Keratinocyte (primary cell): ENCODE measurements around the gene RAB4A. TPM values are rescaled to one million over a fixed set of nuclear protein-coding genes. Genes with fewer than 3 reads are reported as not detected.

Experiments
- DNase-seq: peaks from one replicate; pipeline ENCODE4 v3.0.0-alpha.2; 2011; ENCODE audit warnings: low read depth, missing footprints, low spot score
- FAIRE-seq: peaks from 2 replicates; lab custom pipeline; 2011; peaks lifted over from hg19 to GRCh38; lab: Jason Lieb, UNC
- H2AFZ ChIP-seq: 2 replicates; pipeline ENCODE4 v1.6.0; 2012; ENCODE audit warnings: low read length, control low read depth, inconsistent platforms; ENCODE audit not compliant: control insufficient read depth
- H3K27ac ChIP-seq: 2 replicates; pipeline ENCODE4 v1.5.1; 2011; ENCODE audit warnings: low read length; ENCODE audit not compliant: control insufficient read depth, insufficient read depth
- H3K27me3 ChIP-seq: 3 replicates; pipeline ENCODE4 v1.6.0; 2011; ENCODE audit warnings: low read length; ENCODE audit not compliant: control insufficient read depth, insufficient read depth; ENCODE audit errors: extremely low read depth
- H3K36me3 ChIP-seq, 2 experiments: 2 replicates in 1 of 2; 3 replicates in 1 of 2; pipeline ENCODE4 v1.5.1; 2011; ENCODE audit warnings: low read length in 2 of 2, mild to moderate bottlenecking in 1 of 2; ENCODE audit not compliant: control insufficient read depth in 2 of 2, insufficient read depth in 2 of 2; ENCODE audit errors: extremely low read depth in 1 of 2
- H3K4me1 ChIP-seq: 3 replicates; pipeline ENCODE4 v1.5.1; 2011; ENCODE audit warnings: low read length; ENCODE audit not compliant: control insufficient read depth, insufficient read depth; ENCODE audit errors: extremely low read depth
- H3K4me2 ChIP-seq: 3 replicates; pipeline ENCODE4 v1.6.0; 2011; ENCODE audit warnings: low read depth, low read length; ENCODE audit not compliant: control insufficient read depth, insufficient read depth; ENCODE audit errors: extremely low read depth
- H3K4me3 ChIP-seq, 3 experiments: fragments of 200-600 bp in 1 of 3; sonication (generic) in 1 of 3; 2 replicates in 2 of 3; 3 replicates in 1 of 3; pipeline ENCODE4 v1.5.1; 2011 to 2016; ENCODE audit warnings: low read length in 3 of 3, mild to moderate bottlenecking in 3 of 3, control low read depth in 2 of 3, inconsistent platforms in 1 of 3, low read depth in 1 of 3, mixed read lengths in 1 of 3, mixed run types in 1 of 3, moderate library complexity in 1 of 3; ENCODE audit not compliant: control insufficient read depth in 2 of 3, insufficient read depth in 2 of 3; ENCODE audit errors: extremely low read depth in 1 of 3
- H3K79me2 ChIP-seq: 2 replicates; pipeline ENCODE4 v1.6.0; 2012; ENCODE audit warnings: low read length; ENCODE audit not compliant: control insufficient read depth, insufficient read depth
- H3K9ac ChIP-seq: 3 replicates; pipeline ENCODE4 v1.6.0; 2011; ENCODE audit warnings: low read length; ENCODE audit not compliant: control insufficient read depth, insufficient read depth; ENCODE audit errors: extremely low read depth
- H3K9me1 ChIP-seq: 3 replicates; pipeline ENCODE4 v1.6.0; 2011; ENCODE audit warnings: low read length; ENCODE audit not compliant: control insufficient read depth, insufficient read depth; ENCODE audit errors: extremely low read depth
- H3K9me3 ChIP-seq: 2 replicates; pipeline ENCODE4 v1.5.1; 2012; ENCODE audit warnings: low read depth, low read length; ENCODE audit not compliant: control insufficient read depth
- H4K20me1 ChIP-seq: 3 replicates; pipeline ENCODE4 v1.6.0; 2011; ENCODE audit warnings: low read length; ENCODE audit not compliant: control insufficient read depth, insufficient read depth; ENCODE audit errors: extremely low read depth
- EZH2 ChIP-seq: IDR thresholded peaks from one replicate; pipeline ENCODE4 v1.6.1; 2012; ENCODE audit warnings: inconsistent platforms, mild to moderate bottlenecking, low read length, moderate library complexity
- dilution Hi-C: fragments of 300-500 bp; cut with MboI; formaldehyde crosslinking; loops from one replicate; pipeline ENCODE4 v1.7.0; 2020; ENCODE audit warnings: low sequenced_read_pairs; ENCODE audit not compliant: extremely low pct_ligation_motif_present
- polyA plus RNA-seq, 5 experiments: library from polyadenylated mRNA; depleted of rRNA in 3 of 5; stranded (reverse) in 3 of 5; stranded (forward) in 1 of 5; unstranded in 1 of 5; fragments of >200 nt; gene quantifications; 1 replicate in 1 of 5; 2 replicates in 3 of 5; 3 replicates in 1 of 5; pipeline versions ENCODE4 v1.2.1 to v1.2.3, GENCODE V29; 2011 to 2012; ENCODE audit warnings: missing spikeins in 2 of 5, low read depth in 1 of 5, low replicate concordance in 1 of 5
- TF ChIP-seq, protein P1 (sequence below), 3 experiments: IDR thresholded peaks in 1 of 3; conservative IDR thresholded peaks in 1 of 3; optimal IDR thresholded peaks in 1 of 3; 2 replicates in 2 of 3; 3 replicates in 1 of 3; pipeline versions ENCODE3 to v1.5.1; 2011; ENCODE audit warnings: low read length in 3 of 3, mild to moderate bottlenecking in 3 of 3, moderate library complexity in 2 of 3, control low read depth in 1 of 3, inconsistent platforms in 1 of 3; ENCODE audit not compliant: insufficient read depth in 2 of 3; ENCODE audit errors: extremely low read depth in 1 of 3

The RAB4A gene
- polyA plus RNA-seq, 1 donor (not counting 4 experiments of a cell fraction or from before 2014, with no cell fraction given) = 54.7 TPM

DNA sequence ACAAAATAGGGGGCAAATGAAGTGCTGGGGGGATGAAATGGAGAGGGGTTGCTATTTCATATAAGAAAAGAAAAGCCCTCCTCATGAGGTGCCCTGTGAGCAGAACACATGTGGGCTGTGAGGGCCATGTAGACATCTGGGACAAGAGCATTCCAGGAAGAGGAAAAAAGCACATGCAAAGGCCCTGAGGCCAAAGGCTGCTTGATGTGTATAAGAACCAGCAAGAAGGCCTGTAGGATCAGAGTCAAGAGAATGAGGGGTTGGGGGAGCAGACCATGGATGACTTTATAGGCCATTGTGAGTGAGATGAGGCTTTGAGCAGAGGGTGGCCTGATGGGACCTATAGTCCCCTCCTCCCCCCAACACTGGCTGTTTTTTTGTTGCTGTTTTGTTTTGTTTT, 7.7 kb upstream of the RAB4A start:
- FAIRE-seq = no peak
- dilution Hi-C loops = no loop called here
- no peaks in the 10 kb centered on the region for H4K20me1 ChIP-seq

DNA sequence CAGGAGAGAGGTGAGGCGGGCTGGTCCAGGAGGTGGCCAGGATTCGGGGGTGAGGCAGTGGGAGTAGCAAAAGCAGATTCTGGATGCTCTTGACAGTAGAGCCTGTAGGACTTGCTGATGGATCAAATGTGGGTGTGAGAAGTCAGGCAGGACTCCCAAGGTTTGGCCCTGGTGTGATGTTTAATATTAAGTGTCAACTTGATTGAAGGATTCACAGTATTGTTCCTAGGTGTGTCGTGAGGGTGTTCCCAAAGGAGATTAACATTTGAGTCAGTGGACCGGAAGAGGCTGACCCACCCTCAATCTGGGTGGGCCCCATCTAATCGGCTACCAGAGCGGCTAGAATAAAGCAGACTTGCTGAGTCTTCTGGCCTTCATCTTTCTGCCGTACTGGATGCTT, 6.8 kb upstream of the RAB4A start:
- Histone ChIP-seq H3K27me3 (no peaks in the 10 kb centered on the region), H3K36me3 (no peaks in the 10 kb centered on the region), H2AFZ (no peak overlapping the region), H3K79me2 (no peaks in the 10 kb centered on the region), H3K4me3 (no peak overlapping the region), H3K9ac (no peak overlapping the region), H3K9me3 (peaks cover 4% of the 10 kb centered on the region), H4K20me1 (no peaks in the 10 kb centered on the region), H3K4me2 (no peak overlapping the region), H3K9me1 (no peaks in the 10 kb centered on the region), H3K27ac (no peak overlapping the region), H3K4me1 (peaks cover 14% of the 10 kb centered on the region)
- no peak for TF ChIP-seq EZH2
- TF ChIP-seq, protein P1, sequence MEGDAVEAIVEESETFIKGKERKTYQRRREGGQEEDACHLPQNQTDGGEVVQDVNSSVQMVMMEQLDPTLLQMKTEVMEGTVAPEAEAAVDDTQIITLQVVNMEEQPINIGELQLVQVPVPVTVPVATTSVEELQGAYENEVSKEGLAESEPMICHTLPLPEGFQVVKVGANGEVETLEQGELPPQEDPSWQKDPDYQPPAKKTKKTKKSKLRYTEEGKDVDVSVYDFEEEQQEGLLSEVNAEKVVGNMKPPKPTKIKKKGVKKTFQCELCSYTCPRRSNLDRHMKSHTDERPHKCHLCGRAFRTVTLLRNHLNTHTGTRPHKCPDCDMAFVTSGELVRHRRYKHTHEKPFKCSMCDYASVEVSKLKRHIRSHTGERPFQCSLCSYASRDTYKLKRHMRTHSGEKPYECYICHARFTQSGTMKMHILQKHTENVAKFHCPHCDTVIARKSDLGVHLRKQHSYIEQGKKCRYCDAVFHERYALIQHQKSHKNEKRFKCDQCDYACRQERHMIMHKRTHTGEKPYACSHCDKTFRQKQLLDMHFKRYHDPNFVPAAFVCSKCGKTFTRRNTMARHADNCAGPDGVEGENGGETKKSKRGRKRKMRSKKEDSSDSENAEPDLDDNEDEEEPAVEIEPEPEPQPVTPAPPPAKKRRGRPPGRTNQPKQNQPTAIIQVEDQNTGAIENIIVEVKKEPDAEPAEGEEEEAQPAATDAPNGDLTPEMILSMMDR (optimal IDR thresholded peaks at IDR 0.05 in 1 of 3, IDR thresholded peaks at IDR 0.05 in 1 of 3, conservative IDR thresholded peaks at IDR 0.05 in 1 of 3; ENCODE audit: extremely low read depth in 1 of 3, insufficient read depth in 2 of 3, low read length in 3 of 3) = no peak
- DNase-seq (no peak), FAIRE-seq (no peak)
- dilution Hi-C loops = no loop called here

More for the DNA sequence above, 7.7 kb upstream of the RAB4A start:
- no peaks in the 10 kb centered on the region for H3K36me3 ChIP-seq
- no peak overlapping the region for H3K27ac ChIP-seq
- no peak overlapping the region for H3K4me2 ChIP-seq
- no peak overlapping the region for H3K9ac ChIP-seq
- no peaks in the 10 kb centered on the region for H3K27me3 ChIP-seq
- H3K4me3 ChIP-seq = no peak overlapping the region
- H2AFZ ChIP-seq = no peak overlapping the region
- peaks cover 4% of the 10 kb centered on the region for H3K9me3 ChIP-seq
- no peak for DNase-seq
- TF ChIP-seq, protein P1 (optimal IDR thresholded peaks at IDR 0.05 in 1 of 3, IDR thresholded peaks at IDR 0.05 in 1 of 3, conservative IDR thresholded peaks at IDR 0.05 in 1 of 3; ENCODE audit: extremely low read depth in 1 of 3, insufficient read depth in 2 of 3, low read length in 3 of 3) = no peak
- TF ChIP-seq EZH2 = no peak
- H3K4me1 ChIP-seq = peaks cover 11% of the 10 kb centered on the region
- no peaks in the 10 kb centered on the region for H3K79me2 ChIP-seq
- H3K9me1 ChIP-seq = no peaks in the 10 kb centered on the region
